Right lobe of liver (tissue), 4 donors: ENCODE results near the gene POU2F1.

Source experiments
- POLR2A ChIP-seq: fragments of 450-650 bp; IDR thresholded peaks from one replicate; pipeline ENCODE4 v1.6.1; 2017; ENCODE audit warnings: antibody characterized with exemption, mild to moderate bottlenecking
- TF ChIP-seq, protein P1 (sequence below), 4 donors: fragments of 200-600 bp in 3 of 4; fragments of 450-650 bp in 1 of 4; IDR thresholded peaks; one replicate each; pipeline versions ENCODE4 v1.5.1 to v1.8.0; 2016 to 2022; ENCODE audit warnings: antibody characterized with exemption in 4 of 4, mild to moderate bottlenecking in 2 of 4
- donor health status: DM: no; HTN: no; CAD: no.
- donor health status: DM: no; HTN: no; CAD: no.
- donor health status: DM: no; HTN: yes; CAD: no.

DNA sequence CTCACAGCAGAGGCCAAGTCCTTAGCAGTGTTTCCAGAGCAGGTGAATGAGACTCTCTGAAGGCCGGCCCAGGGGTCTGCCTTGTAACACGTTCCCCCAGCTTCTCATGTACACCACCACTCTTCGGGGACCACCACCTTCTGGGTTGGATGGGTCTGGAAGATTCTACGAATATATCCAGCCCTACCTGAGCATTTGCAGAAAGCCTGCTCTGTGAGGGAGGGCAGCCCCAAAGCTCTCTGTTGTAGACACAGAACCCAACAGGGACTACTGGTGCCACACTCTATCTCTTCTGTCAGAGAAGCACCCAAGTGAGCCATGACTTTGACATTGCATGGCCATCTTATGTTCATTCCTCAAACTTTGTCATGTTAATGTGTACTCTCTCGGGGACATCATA lies 235.8 kb downstream of the POU2F1 start:
- TF ChIP-seq, protein P1, sequence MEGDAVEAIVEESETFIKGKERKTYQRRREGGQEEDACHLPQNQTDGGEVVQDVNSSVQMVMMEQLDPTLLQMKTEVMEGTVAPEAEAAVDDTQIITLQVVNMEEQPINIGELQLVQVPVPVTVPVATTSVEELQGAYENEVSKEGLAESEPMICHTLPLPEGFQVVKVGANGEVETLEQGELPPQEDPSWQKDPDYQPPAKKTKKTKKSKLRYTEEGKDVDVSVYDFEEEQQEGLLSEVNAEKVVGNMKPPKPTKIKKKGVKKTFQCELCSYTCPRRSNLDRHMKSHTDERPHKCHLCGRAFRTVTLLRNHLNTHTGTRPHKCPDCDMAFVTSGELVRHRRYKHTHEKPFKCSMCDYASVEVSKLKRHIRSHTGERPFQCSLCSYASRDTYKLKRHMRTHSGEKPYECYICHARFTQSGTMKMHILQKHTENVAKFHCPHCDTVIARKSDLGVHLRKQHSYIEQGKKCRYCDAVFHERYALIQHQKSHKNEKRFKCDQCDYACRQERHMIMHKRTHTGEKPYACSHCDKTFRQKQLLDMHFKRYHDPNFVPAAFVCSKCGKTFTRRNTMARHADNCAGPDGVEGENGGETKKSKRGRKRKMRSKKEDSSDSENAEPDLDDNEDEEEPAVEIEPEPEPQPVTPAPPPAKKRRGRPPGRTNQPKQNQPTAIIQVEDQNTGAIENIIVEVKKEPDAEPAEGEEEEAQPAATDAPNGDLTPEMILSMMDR (IDR thresholded peaks at IDR 0.05) = no peak
- TF ChIP-seq POLR2A = no peak
